HG02884 (cell line): Measurements from ENCODE around the gene ROPN1B.
"Not testable (repeated sequence)": the region's sequence is repeated elsewhere in the genome, so short reads cannot be mapped to it uniquely, and the experiment has no call there.

Source experiments
- ATAC-seq: cut with Tn5 transposase; IDR thresholded peaks from one replicate; pipeline ENCODE4 v1.9.1; 2021; ENCODE audit warnings: mild to moderate bottlenecking, moderate library complexity; ENCODE audit not compliant: unreplicated experiment

The ROPN1B gene

DNA sequence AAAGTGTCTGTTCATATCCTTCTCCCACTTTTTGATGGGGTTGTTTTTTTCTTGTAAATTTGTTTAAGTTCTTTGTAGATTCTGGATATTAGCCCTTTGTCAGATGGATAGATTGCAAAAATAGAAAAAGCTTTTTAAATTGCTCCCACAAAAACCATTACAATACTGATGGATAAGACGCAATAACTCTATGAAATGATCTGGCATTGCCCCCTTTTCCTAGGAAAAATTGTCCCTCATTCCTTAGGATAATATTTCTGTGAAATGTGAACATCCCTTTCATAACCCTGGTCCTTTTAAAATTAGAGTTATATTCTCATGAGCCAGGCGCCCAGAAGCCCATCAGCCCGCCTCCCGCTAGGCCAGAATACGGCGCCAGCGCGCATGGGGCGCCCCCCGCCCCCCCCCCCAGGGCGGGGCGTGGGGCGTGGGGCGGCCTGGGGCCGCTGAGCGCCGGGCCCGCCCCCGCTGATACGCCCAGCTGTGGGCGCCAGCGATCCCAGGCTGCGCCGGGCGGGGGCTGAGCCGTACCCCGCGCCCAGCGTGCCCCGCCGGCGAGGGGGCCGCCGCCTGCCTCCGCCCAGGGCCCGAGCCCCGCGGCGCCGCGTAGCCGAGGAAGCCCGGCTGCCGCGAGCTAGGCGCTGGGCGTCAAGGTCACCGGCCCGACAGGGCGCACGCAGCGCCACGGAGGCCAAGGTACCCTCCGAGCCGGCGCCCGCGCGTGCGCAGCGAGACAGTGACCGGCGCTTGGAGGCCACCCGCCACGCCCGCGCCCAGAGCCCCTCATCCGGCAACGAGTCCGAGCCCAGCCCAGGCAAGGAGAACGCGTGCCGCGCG lies 11.1 kb upstream of the ROPN1B start:
- ATAC-seq: no peak

DNA sequence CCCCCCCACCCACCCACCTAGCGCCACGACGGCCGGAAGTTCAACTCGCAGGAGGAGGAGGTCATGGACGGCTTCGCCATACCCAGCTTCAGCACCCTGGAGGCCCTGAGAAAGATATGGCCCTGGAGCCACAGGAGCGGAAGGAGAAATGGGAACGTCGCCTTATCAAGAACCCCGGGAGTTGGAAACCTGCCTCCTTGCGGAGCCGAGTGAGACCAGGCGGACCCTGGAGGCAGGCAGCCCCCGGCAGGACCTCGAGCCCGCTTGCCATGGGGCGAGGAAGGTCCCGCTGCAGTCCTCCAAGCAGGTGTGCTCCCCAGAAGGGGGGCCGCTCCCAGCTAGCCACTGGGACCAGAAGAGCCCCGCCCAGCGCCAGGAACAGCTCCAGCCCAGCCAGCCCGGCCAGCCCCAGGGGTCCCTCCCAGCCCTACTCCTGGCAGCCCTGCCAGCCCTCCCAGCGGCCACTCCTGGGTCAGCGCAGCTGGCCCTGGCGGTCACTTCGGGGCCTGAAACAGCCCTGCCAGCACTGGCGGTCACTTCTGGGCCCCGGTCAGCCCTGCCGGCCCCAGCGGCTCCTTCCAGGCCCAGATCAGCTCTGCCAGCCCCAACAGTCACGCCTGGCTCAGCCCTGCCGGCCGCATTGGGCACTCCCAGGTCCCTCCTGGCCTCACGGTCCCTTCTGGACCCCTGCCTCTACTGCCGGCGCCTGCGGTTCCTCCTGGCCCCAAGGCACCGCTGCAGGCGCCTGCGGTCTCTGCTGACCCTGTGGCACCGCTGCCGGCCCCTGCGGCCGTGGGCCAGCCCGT lies 10.3 kb upstream of the ROPN1B start:
- no peak for ATAC-seq

DNA sequence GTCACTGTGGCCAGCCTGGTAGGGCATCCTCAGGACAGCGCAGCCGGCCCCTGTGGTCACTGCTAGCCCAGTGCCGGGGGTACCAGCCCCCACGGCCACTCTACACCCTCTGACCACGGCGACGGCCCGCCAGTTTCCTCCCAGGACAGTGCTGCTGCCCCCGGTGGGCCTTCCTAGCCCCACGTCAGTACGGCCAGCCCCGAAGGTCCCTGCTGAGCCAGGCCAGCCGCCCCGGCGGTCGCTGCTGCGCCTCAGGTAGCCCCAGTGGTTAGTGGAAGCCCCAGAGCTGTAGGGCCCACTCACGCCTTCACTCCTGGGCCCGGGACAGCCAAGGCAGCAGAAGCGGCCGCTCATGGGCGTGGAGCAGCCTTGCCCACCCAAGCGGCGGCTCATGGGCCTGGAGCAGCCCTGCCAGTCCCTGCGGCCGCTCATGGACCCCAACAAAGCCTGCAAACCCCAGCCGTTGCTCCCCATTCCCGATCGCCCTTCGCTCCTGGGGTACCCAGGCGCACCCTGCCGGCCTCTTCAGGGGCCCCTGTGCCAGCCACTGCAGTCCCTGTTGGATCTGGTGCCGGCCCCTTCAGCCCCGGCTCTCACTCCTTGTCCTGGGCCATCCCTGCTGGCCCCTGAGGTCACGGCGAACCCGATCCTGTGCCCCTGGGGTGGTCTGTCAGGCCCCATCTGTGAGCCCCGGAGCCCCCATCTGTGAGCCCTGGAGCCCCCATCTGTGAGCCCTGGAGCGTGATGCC lies 9.5 kb upstream of the ROPN1B start:
- no peak for ATAC-seq

DNA sequence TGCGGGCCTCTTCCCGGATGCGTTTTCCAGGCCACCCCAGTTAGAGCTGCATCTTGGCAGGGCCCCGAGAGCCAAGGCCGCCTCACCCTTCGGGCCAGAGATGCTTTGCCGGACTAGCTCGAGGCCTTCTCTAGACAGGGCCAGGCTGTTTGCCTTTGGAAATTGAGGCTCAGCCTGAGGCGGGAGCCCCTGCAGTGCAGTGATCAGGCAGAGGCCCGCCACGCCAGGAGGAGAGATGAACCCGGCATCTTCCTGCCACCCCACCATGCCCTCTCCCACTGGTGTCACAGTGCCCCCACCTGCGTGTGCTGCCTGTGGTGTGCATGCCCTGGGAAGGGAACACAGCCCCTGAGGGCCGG lies 8.9 kb upstream of the ROPN1B start:
- no peak for ATAC-seq

DNA sequence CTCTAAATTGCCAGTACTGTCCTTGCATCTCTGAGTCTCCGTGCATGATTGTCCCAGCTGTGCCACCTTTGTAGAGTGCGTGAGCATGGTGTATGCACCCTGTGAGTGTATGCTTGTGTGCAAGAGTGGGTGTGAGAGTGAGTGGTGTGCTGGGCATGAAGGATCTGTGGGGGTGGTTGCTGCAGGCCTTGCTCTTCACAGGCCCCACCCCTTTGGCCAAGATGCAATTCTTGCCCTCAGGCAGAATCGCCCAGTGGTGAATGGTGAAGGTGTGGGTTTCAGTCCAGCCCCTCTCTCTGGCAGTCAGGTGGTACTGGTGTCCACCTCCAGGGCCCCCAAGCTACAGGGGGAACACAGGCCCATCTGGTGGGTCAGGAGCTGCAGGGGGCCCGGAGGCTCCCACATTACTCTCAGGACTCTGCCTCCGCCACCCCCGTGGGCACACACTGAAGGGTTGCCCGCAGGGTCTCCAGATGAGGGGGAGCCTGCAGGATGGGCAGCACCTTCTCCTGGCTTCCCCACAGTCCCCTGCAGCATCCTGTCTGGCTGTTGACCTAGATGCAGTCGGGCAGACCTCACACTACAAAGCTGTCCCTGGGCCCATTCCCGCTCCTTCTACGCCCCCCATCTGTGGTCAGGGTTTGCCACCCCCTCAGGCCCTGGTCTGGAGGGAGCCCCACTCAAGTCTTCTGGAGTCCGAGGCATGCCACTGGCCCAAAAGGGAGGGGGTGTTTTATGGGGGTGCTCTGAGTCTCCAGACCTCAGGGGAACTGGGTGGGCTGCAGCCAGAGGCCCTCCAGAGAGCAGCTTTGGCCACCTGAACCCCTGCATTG lies 8.3 kb upstream of the ROPN1B start:
- no peak for ATAC-seq

DNA sequence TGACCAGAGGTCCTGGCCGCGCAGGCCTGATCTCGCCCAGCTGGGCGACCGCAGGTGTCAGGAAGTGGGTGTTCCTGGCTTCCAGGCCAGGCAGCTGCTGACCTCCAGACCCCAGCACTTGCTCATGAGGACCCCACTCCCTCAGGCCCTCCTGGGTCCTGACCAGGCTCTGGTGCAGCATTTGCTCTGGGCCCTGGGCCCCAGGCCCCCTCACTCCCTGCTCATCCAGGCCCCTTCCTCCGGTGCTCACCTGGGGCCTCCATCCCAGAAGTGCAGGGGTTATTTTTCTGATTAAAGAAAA lies 7.7 kb upstream of the ROPN1B start:
- no peak for ATAC-seq

DNA sequence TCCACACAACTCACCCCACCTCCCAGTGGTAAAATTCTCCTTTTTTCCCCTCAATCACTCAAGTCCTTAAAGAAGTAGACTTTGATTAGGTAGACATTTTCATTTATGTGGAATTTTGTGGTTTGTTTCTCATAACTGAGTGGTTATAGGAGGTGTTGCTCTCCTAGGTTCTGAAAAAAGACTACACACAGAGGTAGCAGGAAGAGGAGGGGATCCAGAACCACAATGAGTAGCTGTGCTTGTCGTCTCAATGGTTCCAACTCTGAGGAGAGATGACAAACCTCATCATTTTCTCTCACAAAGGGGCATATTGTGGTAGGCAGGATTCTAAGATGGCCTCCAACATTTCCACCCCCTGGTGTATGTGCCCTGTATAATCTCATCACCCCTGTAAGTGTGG lies 5.1 kb upstream of the ROPN1B start:
- ATAC-seq: not testable (repeated sequence)

DNA sequence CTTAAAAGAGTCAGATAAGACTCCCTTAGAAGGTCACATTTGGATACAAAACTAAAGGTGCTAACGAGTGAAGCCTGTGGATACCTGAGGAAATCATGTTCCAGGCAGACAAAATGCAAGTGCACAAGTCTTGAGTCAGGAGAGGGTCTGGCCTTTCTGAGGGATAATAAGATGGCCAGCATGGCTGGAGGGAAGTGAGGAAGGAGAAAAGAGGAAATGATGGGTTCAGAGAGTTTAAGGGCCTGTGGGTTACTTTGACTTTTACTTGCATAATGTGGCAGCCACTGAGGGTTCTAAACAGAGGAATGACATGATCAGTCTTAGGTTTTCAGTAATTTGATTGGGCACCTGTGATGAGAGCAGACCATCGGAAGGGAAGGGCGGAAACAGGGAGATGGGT lies 3.5 kb upstream of the ROPN1B start:
- no peak for ATAC-seq

DNA sequence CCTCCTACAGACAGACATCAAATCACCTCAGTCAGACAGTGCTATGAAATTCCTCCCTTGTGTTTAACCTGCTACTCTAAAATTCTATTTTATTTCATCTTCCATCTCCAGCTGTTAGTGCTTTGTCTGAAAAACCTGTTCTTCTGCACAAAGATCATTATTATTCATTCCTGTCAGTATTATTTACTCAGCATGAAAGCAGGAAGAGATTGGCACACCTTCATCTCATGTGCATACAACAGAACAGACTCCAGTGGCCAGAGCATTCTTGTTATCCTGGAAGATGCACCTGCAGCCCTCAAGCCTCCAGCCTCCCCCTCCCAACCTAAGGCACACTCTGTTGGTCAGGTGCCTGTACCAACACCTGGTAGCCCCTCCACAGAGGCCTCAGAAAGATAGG lies 1.8 kb upstream of the ROPN1B start:
- ATAC-seq: no peak

DNA sequence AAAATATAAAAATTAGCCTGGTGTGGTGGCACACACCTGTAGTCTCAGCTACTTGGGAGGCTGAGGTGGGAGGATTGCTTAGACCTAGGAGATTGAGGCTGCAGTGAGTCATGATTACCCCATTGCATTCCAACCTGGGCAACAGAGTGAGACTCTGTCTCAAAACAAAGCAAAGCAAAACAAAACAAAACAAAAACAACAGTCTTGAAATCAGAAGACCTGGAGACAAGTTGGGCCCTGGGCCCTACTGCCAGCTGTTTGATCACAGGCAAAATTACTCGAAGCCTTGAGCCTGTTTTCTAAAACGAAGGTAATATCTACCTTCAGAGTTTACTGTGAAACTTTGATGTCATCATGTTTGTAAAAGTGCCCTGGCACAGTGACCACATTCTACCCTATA lies 857 bp upstream of the ROPN1B start:
- ATAC-seq: not testable (repeated sequence)

DNA sequence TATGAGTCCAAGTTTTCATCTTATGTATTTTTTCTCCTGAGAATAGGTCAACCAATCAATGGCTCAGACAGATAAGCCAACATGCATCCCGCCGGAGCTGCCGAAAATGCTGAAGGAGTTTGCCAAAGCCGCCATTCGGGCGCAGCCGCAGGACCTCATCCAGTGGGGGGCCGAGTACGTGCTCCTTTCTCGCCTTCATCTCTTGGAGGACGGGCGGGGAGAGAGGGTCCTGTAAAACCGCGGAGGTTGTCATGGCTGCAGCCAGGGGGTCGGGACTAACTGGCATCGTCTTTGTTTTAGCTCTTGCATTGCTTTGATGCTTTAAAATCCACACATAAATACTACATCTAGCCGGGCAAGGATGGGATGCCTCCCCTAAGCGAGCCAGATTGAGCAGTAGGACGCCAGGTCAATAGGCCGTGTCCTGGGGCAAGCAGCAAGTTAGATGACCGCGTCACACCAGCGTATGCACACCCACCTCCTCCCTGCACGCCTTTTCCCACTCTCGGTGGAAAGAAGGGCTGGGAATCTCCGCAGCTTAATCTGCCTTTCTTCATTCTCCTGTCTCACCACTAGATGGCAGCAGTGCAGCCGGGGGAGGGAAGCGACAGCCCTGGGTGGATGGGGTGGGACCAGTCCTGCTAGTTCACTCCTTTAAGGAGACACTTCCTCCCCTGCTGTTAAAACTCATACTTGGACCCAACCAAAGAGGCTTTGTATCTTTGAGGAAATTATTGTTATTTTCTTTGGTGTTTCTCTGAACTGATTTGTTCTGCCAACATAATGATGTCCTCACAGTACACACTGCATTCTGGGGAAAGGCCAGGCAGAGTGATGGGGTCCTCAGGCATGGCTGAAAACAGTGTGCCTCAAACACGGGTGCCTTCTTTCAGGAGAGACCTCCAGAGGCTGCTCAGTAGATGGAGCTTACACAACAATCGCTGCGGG lies 3.3 kb downstream of the ROPN1B start:
- ATAC-seq: not testable (repeated sequence)

DNA sequence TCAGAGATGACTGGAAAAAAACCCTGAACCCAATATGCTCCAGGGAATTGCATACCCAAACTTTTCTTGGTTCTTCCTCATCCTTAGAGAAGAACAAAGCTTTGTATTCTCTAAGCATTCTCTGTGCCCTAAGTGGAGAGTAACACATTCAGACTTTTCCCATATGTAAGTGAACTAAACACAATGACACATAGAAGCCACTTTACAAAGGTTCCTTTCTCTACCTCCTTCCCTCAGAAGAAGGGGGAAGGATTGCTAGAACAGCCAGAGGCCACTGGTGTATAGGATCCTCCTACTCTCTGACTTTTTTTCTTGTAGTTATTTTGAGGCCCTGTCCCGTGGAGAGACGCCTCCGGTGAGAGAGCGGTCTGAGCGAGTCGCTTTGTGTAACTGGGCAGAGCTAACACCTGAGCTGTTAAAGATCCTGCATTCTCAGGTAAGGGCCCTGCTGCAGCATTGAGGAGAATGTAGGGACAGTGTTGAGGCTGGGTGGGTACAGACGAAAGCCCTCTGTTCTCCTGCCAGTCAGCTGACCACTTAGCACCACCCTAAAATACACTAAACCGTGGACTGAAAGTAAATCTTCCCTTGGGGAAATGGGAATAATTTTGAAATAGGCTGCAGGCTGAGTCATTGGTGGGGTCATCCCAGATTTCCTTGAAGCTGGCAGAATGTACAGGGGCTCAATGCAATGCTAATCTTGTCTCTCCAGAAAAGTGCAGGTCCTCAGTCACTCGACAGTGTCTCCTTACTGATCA lies 6.4 kb downstream of the ROPN1B start:
- not testable (repeated sequence) for ATAC-seq

DNA sequence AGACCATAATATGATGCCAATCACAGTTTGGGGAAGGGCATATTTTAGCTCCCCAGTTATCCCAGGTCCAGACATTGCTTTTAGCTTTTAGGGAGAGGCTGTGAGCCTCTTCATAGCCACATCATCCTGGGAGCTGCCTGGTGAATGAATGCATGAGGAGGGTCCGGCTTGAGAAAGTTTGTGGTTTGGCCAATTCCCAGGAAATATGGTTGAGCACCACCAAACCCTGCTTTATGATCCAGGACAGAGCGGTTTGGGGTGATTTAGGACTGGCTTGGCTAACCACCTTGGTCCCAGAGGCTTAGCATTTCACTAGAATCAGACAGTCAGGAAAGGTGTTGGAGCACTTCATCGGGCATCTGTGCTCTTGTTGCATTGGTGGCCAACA lies 7.0 kb downstream of the ROPN1B start:
- ATAC-seq: not testable (repeated sequence)

DNA sequence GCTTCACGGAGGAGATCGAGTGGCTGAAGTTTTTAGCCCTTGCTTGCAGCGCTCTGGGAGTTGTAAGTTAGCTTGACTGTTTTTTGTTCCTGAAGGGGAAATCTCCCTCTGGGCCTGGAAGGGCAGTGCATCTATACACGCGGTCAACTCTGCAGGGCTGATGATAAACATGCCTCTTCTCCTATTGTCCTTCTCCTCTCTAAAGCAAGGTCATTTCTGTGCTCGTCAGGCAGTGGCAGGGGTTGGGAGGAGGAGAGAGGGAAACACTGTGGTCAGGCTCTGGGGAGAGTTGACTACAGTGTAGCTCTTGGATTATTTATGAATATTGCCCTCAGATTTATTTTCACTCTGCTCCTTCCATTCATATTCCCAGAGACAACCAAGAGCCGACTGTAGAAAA lies 8.1 kb downstream of the ROPN1B start:
- not testable (repeated sequence) for ATAC-seq

DNA sequence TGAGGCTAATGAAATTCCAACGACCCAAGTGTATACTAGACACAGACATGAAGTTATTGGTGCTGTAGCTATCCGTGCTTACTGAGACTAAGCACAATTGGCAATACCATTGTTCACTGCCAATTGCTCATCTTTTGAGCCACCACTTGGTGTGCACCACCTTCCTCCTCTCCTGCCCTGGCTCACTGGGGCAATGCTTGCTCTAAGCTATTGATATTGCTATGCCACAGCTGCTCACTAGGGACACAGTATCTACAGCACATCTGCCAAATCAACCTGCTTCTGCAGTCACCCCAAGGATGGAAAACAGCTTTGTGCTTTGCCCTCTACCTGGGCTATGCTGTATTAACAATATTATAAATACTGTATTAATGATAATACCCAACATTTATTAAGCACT lies 16.0 kb downstream of the ROPN1B start:
- ATAC-seq: not testable (repeated sequence)

DNA sequence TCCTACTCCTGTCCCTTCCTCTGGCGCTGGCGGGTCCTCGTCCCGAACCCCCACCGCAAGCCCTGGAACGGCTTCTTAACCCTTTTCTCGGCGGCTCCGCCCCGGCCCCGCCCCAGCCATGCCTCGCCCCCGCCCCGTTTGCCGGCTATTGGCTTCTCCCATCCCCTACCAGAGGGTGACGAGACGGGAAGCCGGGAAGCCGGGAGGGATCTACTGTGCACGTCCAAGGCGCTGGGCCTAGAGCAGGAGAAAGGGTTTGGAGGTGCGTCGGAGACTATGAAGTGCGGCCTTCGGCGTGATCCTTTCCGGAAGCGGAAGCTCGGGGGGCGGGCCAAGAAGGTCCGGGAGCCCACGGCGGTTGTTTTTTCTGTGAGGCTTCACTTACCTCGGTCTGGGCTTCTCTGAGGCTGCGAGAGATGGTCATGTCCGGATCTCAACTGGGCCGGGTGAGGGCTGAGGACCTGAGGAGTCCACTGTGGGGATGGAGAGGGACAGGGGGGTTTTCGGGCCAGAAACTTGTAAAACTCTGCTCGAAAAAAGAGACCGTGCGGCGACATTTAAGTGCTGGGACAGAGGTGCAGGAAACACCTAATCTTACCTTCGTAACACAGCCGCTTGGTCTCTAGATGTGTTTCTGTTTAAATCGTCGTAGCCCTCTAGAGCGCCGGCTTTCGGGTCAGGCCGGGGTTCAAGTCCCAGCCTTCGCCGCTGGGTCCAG lies 21.4 kb downstream of the ROPN1B start:
- no peak for ATAC-seq

DNA sequence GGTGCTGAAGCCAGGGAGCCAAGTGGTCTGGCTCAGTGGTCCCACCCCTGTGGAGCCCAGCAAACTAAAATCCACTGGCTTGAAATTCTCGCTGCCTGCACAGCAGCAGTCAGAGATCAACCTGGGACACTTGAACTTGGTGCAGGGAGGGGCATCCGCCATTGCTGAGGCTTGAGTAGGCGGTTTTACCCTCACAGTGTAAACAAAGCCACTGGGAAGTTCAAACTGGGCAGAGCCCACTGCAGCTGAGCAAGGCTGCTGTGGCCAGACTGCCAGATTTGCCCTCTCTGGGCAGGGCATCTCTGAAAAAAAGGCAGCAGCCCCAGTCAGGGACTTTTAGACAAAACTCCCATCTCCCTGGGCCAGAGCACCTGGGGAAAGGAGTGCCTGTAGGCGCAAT lies 27.8 kb downstream of the ROPN1B start:
- not testable (repeated sequence) for ATAC-seq

DNA sequence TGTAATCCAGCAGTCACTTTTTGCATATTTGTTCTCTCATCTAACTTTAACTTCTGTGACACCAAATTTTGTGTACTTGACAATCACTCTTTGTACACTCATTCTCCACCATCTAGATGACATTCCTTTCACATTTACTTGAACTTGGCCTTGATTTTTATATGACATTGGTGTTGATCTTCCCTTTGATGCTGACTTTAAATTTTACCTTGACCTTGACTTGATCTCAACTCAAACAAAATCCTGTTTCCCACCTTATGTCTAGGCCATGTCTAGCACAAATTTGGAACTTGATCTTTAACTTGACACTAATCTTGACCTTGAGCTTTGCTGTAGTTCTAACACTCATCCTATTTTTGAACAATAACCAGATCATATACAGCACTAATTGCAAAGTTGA lies 33.2 kb downstream of the ROPN1B start:
- ATAC-seq: no peak
